ENCODE data around the gene SCAMP1.

GRCh38 chr5:78373231-78373630, 12.8 kb downstream of the SCAMP1 start:
- TF ChIP-seq ATF2 (tag by site-specific recombination; IDR thresholded peaks at IDR 0.05; ENCODE audit: low read depth) (no peak), ZNF398 (tag by site-specific recombination; IDR thresholded peaks at IDR 0.05) (no peak), ZNF335 (tag by site-specific recombination; conservative IDR thresholded peaks at IDR 0.05) (no peak), ZNF211 (tag by site-specific recombination; IDR thresholded peaks at IDR 0.05; ENCODE audit: low read depth) (no peak), YY1 (tag by site-specific recombination; IDR thresholded peaks at IDR 0.05) (no peak), ZNF692 (tag by site-specific recombination; IDR thresholded peaks at IDR 0.05) (no peak), CTCF (tag by site-specific recombination; IDR thresholded peaks at IDR 0.05) (no peak), ZNF645 (tag by site-specific recombination; IDR thresholded peaks at IDR 0.05) (no peak), REST (tag by site-specific recombination; IDR thresholded peaks at IDR 0.05) (no peak), GLI4 (tag by site-specific recombination; IDR thresholded peaks at IDR 0.05) (no peak), ZNF133 (tag by site-specific recombination; IDR thresholded peaks at IDR 0.05) (no peak), OVOL3 (tag by site-specific recombination; IDR thresholded peaks at IDR 0.05) (no peak), ZNF223 (tag by site-specific recombination; IDR thresholded peaks at IDR 0.05) (no peak)
